ENCODE measurements around the gene BTBD7.

The BTBD7 gene

GRCh38 chr14:93302688-93303581, 29.9 kb downstream of the BTBD7 start:
- H3K4me3 ChIP-seq (ENCODE audit: insufficient read depth, low read length, poor library complexity, severe bottlenecking) = no peak overlapping the region
- peaks cover 82% of the 10 kb centered on the region for H3K79me2 ChIP-seq (ENCODE audit: insufficient read depth, low read length)
- H2AFZ ChIP-seq (ENCODE audit: low read depth, low read length, severe bottlenecking) = no peak overlapping the region
- H3K27ac ChIP-seq (ENCODE audit: low read depth, low read length) = no peak overlapping the region
- no peaks in the 10 kb centered on the region for H3K27me3 ChIP-seq (ENCODE audit: low read length)
- H3K4me2 ChIP-seq (ENCODE audit: low read depth, low read length, poor library complexity, severe bottlenecking) = no peak overlapping the region
- no peaks in the 10 kb centered on the region for H3K36me3 ChIP-seq (ENCODE audit: low read length)
- H3K9me2 ChIP-seq (replicated peaks; ENCODE audit: insufficient read depth, low read length) = no peaks in the 10 kb centered on the region
- H3F3A ChIP-seq (ENCODE audit: insufficient read depth) = no peaks in the 10 kb centered on the region
- no peak overlapping the region for H3K9ac ChIP-seq (ENCODE audit: low read length)
- no peaks in the 10 kb centered on the region for H3K9me3 ChIP-seq (ENCODE audit: insufficient read depth, low read length)
- no peak for TF ChIP-seq EZH2phosphoT487 (conservative IDR thresholded peaks at IDR 0.05; ENCODE audit: low read length)
- TF ChIP-seq CTCF (IDR thresholded peaks at IDR 0.05; ENCODE audit: insufficient read depth, low read length, poor library complexity, severe bottlenecking) = no peak
- H4K20me1 ChIP-seq (ENCODE audit: low read depth, low read length) = peaks cover 11% of the 10 kb centered on the region; the same call in 1 of the 2 replicates

- TF ChIP-seq EZH2phosphoT487 (conservative IDR thresholded peaks at IDR 0.05; ENCODE audit: low read length) (no peak), CTCF (IDR thresholded peaks at IDR 0.05; ENCODE audit: insufficient read depth, low read length, poor library complexity, severe bottlenecking) (no peak)
- Histone ChIP-seq H3K27me3 (ENCODE audit: low read length) (no peaks in the 10 kb centered on the region), H3K9me2 (replicated peaks; ENCODE audit: insufficient read depth, low read length) (no peaks in the 10 kb centered on the region), H3K27ac (ENCODE audit: low read depth, low read length) (no peak overlapping the region), H2AFZ (ENCODE audit: low read depth, low read length, severe bottlenecking) (no peak overlapping the region), H3F3A (ENCODE audit: insufficient read depth) (no peaks in the 10 kb centered on the region), H3K4me3 (ENCODE audit: insufficient read depth, low read length, poor library complexity, severe bottlenecking) (no peak overlapping the region), H3K9me3 (ENCODE audit: insufficient read depth, low read length) (no peaks in the 10 kb centered on the region), H3K4me2 (ENCODE audit: low read depth, low read length, poor library complexity, severe bottlenecking) (no peak overlapping the region), H3K9ac (ENCODE audit: low read length) (no peak overlapping the region), H3K36me3 (ENCODE audit: low read length) (no peaks in the 10 kb centered on the region), H4K20me1 (ENCODE audit: low read depth, low read length) (peaks cover 11% of the 10 kb centered on the region; the same call in 1 of the 2 replicates), H3K79me2 (ENCODE audit: insufficient read depth, low read length) (peaks cover 83% of the 10 kb centered on the region)
Observed at GRCh38 chr14:93301821-93302447, 30.9 kb downstream of the BTBD7 start.

- Histone ChIP-seq H3K79me2 (ENCODE audit: insufficient read depth, low read length) (peaks cover 70% of the 10 kb centered on the region), H3K9me2 (replicated peaks; ENCODE audit: insufficient read depth, low read length) (no peaks in the 10 kb centered on the region), H3K9ac (ENCODE audit: low read length) (no peak overlapping the region), H2AFZ (ENCODE audit: low read depth, low read length, severe bottlenecking) (no peak overlapping the region), H4K20me1 (ENCODE audit: low read depth, low read length) (peaks cover 11% of the 10 kb centered on the region; the same call in 1 of the 2 replicates), H3K4me2 (ENCODE audit: low read depth, low read length, poor library complexity, severe bottlenecking) (no peak overlapping the region), H3F3A (ENCODE audit: insufficient read depth) (0 out of 2 replicates have a peak, but pooled peaks cover 2% of the 10 kb centered on the region), H3K36me3 (ENCODE audit: low read length) (no peaks in the 10 kb centered on the region), H3K4me3 (ENCODE audit: insufficient read depth, low read length, poor library complexity, severe bottlenecking) (no peak overlapping the region), H3K9me3 (ENCODE audit: insufficient read depth, low read length) (no peaks in the 10 kb centered on the region), H3K27ac (ENCODE audit: low read depth, low read length) (no peak overlapping the region), H3K27me3 (ENCODE audit: low read length) (no peaks in the 10 kb centered on the region)
- TF ChIP-seq EZH2phosphoT487 (conservative IDR thresholded peaks at IDR 0.05; ENCODE audit: low read length) (no peak), CTCF (IDR thresholded peaks at IDR 0.05; ENCODE audit: insufficient read depth, low read length, poor library complexity, severe bottlenecking) (no peak)
Observed at GRCh38 chr14:93299866-93300265, 33.0 kb downstream of the BTBD7 start.

All from SU-DHL-6 (cell line).